ENCODE measurements around the gene SHKBP1.

The SHKBP1 gene

DNA sequence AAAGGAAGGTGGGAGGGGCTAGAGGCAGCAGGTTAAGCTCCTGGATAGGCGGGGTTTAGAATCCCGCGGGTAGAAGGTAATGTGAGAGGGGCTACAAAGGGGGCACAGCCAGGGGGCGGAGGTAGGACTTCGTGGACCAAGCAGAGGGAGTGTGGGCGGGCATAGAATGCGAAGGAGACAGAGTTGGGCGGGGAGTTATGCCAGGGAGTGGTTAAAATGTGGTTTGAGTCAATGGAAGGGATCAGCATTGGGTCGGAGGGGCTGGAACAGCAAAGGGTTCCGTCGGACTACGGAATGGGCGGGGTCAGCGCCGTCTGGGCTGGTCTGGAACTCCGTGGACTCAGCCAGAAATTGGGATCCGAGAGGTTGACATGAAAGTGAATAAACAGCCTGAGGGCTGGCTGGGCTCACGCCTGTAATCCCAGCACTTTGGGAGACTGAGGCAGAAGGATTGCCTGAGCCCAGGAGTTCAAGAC, 27.5 kb downstream of the SHKBP1 start:
- TF ChIP-seq TAF1 (IDR thresholded peaks at IDR 0.05; ENCODE audit: borderline replicate concordance, insufficient read depth, low read length) (no peak), FOXP2 (optimal IDR thresholded peaks at IDR 0.05; ENCODE audit: borderline replicate concordance, extremely low read depth, extremely low read length, insufficient read depth) (no peak), POLR2AphosphoS5 (IDR thresholded peaks at IDR 0.05; ENCODE audit: low read depth, low read length) (no peak), SIN3A (IDR thresholded peaks at IDR 0.05; ENCODE audit: borderline replicate concordance, insufficient read depth, low read length) (no peak)
- TF ChIP-seq, protein P1, sequence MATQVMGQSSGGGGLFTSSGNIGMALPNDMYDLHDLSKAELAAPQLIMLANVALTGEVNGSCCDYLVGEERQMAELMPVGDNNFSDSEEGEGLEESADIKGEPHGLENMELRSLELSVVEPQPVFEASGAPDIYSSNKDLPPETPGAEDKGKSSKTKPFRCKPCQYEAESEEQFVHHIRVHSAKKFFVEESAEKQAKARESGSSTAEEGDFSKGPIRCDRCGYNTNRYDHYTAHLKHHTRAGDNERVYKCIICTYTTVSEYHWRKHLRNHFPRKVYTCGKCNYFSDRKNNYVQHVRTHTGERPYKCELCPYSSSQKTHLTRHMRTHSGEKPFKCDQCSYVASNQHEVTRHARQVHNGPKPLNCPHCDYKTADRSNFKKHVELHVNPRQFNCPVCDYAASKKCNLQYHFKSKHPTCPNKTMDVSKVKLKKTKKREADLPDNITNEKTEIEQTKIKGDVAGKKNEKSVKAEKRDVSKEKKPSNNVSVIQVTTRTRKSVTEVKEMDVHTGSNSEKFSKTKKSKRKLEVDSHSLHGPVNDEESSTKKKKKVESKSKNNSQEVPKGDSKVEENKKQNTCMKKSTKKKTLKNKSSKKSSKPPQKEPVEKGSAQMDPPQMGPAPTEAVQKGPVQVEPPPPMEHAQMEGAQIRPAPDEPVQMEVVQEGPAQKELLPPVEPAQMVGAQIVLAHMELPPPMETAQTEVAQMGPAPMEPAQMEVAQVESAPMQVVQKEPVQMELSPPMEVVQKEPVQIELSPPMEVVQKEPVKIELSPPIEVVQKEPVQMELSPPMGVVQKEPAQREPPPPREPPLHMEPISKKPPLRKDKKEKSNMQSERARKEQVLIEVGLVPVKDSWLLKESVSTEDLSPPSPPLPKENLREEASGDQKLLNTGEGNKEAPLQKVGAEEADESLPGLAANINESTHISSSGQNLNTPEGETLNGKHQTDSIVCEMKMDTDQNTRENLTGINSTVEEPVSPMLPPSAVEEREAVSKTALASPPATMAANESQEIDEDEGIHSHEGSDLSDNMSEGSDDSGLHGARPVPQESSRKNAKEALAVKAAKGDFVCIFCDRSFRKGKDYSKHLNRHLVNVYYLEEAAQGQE (IDR thresholded peaks at IDR 0.05; ENCODE audit: insufficient read depth in 1 of 2, low read depth in 2 of 2, low read length in 2 of 2): no peak

GRCh38 chr19:40604647-40605215, 28.1 kb downstream of the SHKBP1 start:
- TF ChIP-seq, protein P1 (IDR thresholded peaks at IDR 0.05; ENCODE audit: insufficient read depth in 1 of 2, low read depth in 2 of 2, low read length in 2 of 2): no peak
- no peak for TF ChIP-seq FOXP2 (optimal IDR thresholded peaks at IDR 0.05; ENCODE audit: borderline replicate concordance, extremely low read depth, extremely low read length, insufficient read depth)
- TF ChIP-seq POLR2AphosphoS5 (IDR thresholded peaks at IDR 0.05; ENCODE audit: low read depth, low read length): no peak
- TF ChIP-seq SIN3A (IDR thresholded peaks at IDR 0.05; ENCODE audit: borderline replicate concordance, insufficient read depth, low read length): no peak
- no peak for TF ChIP-seq TAF1 (IDR thresholded peaks at IDR 0.05; ENCODE audit: borderline replicate concordance, insufficient read depth, low read length)

DNA sequence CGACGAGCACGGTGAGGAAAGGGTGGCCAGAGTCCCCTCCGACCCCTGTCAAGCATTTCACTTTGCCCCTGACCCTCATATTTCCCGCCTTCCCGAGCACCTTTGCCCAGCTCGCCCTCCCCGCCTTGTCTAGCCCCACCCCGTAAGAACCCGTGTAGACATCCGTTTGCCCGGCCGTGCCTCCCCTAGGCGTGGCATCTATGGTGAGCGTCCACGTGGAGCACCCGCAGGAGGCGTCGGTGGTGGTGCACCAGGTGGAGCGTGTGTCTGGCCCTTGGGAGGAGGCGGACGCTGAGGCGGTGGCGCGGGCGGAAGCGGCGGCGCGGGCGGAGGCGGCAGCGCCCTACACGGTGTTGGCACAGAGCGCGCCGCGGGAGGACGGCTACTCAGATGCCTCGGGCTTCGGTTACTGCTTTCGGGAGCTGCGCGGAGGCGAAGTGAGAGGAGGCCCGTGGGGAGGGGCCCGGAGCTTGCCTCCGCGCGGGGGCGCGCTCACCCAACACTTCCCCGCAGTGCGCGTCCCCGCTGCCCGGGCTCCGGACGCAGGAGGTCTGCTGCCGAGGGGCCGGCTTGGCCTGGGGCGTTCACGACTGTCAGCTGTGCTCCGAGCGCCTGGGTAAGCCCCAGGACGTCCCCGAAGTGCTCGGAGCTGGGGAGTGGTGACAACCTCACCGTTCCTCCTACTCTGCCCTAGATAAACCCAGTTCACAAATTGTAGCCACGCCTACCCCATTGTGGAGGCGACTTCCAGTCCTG, 28.7 kb downstream of the SHKBP1 start:
- TF ChIP-seq TAF1 (IDR thresholded peaks at IDR 0.05; ENCODE audit: borderline replicate concordance, insufficient read depth, low read length) (no peak), POLR2AphosphoS5 (IDR thresholded peaks at IDR 0.05; ENCODE audit: low read depth, low read length) (no peak), SIN3A (IDR thresholded peaks at IDR 0.05; ENCODE audit: borderline replicate concordance, insufficient read depth, low read length) (no peak), FOXP2 (optimal IDR thresholded peaks at IDR 0.05; ENCODE audit: borderline replicate concordance, extremely low read depth, extremely low read length, insufficient read depth) (no peak)
- TF ChIP-seq, protein P1 (IDR thresholded peaks at IDR 0.05; ENCODE audit: insufficient read depth in 1 of 2, low read depth in 2 of 2, low read length in 2 of 2): no peak

- TF ChIP-seq POLR2AphosphoS5 (IDR thresholded peaks at IDR 0.05; ENCODE audit: low read depth, low read length) (no peak), SIN3A (IDR thresholded peaks at IDR 0.05; ENCODE audit: borderline replicate concordance, insufficient read depth, low read length) (no peak), FOXP2 (optimal IDR thresholded peaks at IDR 0.05; ENCODE audit: borderline replicate concordance, extremely low read depth, extremely low read length, insufficient read depth) (no peak), TAF1 (IDR thresholded peaks at IDR 0.05; ENCODE audit: borderline replicate concordance, insufficient read depth, low read length) (no peak)
- TF ChIP-seq, protein P1 (IDR thresholded peaks at IDR 0.05; ENCODE audit: insufficient read depth in 1 of 2, low read depth in 2 of 2, low read length in 2 of 2): no peak
Observed at GRCh38 chr19:40607311-40608239, 30.9 kb downstream of the SHKBP1 start.
